Stimulated activated CD4-positive, alpha-beta T cell treated with anti-CD3 and anti-CD28 coated beads, Interleukin-12 subunit alpha, Interleukin-12 subunit beta, amount 100 ng/mL, for 4 hours (primary cell): ENCODE measurements around the gene IRAK2.

ENCODE experiments used
- DNase-seq: peaks from one replicate; pipeline ENCODE4 v3.0.0-alpha.2; 2020

Gene IRAK2

GRCh38 chr3:10286596-10287295 is 122.0 kb downstream of the IRAK2 start:
- DNase-seq = no peak

- DNase-seq = no peak
Measured at GRCh38 chr3:10287936-10288574, 123.3 kb downstream of the IRAK2 start.

- no peak for DNase-seq
Measured at GRCh38 chr3:10288575-10288960, 123.8 kb downstream of the IRAK2 start.

GRCh38 chr3:10289077-10289476 is 124.4 kb downstream of the IRAK2 start:
- no peak for DNase-seq

- no peak for DNase-seq
Measured at GRCh38 chr3:10289787-10290355, 125.2 kb downstream of the IRAK2 start.

- no peak for DNase-seq
Measured at GRCh38 chr3:10290481-10291176, 125.9 kb downstream of the IRAK2 start.

- DNase-seq = no peak
Measured at GRCh38 chr3:10291641-10292040, 126.9 kb downstream of the IRAK2 start.

GRCh38 chr3:10292505-10293419 is 128.0 kb downstream of the IRAK2 start, which contains the start of gene GHRL:
Gene GHRL (minus strand): TSS chr3:10292947. CDS start chr3:10290180, 2,767 bp downstream.
- DNase-seq = no peak
